Measurements from ENCODE around the gene TNIK.

The TNIK gene

DNA sequence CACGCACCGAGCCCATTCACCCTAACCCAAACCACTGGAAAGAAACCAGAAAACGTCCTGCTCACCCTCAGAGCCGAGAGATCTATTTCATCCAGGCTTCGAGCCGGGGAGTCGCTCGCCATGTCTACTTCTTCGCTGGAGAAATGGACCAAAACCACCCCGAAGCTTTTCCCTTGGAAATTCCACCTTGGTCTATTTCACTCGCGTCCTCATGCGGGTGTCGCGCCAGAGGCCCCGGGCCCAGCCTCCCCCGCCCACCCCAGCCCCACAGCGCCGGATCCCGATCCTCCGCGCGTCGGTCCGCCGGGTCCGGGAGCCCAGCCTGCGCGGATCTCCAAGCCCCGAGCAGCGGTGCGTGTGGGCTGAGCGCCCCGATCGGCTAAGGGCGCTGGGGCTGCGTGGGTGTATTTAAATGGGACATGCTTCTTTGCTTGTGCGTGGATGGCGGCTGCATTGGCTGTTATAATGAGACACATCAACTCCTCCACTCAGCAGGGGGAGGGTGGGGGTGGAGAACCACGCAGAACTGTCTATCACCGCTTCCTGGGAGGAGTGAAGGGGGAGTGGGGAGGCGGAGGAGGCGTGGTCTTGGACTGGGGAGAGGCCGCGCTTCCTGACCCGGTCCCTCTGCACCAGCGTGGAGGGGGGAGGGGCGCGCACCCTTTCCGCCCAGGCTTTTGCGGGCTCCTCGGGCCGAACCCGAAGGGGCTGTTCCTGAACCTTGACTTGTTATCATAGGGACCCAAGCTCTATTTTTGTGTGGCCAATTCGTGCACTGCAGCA is at the start of gene TNIK:
Gene TNIK (minus strand): TSS at position 464 of the 783 bp plus-strand sequence. CDS start 342 bp downstream, at position 122.
- DNase-seq (ENCODE audit: low spot score): peak; percentile 94

DNA sequence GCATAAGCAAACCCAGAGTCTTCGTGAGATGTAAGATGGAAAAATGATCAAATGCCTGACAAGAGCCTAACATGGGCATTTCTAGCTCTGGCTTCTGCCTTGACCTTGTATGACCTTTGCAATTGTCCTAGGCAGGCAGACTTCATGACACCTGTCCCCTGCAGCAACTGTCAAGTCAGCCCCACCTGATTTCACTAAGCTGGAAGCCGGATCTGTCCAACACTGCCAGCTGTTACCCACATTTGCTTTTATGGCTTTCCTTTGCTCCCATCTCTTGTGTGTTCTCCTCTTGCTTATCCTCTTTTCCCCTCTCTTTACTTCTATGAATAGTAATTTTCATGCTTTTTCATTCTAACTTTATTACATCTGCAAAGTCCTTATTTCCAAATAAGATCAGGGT is 48.5 kb upstream of the TNIK start:
- no peak for DNase-seq (ENCODE audit: low spot score)

DNA sequence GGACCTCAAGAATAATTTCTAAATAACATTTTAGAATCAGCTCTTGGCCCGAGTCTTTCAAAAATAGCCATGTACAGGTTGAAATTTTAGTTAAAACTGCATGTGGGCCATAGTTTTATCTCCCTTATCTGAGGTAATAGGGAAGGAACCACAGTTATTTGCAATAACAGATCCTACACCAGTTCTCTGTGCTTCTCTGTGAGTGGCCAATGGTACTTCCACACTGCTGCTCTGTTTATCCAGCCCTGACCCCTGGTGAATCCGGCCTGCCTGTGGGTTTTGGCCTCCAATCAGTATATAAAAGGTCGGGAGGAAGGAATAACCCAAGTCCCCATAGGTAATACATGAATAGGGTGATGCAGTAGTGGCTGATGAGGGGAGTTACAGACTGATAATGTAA is 48.0 kb upstream of the TNIK start:
- DNase-seq (ENCODE audit: low spot score): no peak

GRCh38 chr3:171506743-171507319 is 46.6 kb upstream of the TNIK start:
- DNase-seq (ENCODE audit: low spot score): no peak

GRCh38 chr3:171505822-171506333 is 45.7 kb upstream of the TNIK start:
- no peak for DNase-seq (ENCODE audit: low spot score)

DNA sequence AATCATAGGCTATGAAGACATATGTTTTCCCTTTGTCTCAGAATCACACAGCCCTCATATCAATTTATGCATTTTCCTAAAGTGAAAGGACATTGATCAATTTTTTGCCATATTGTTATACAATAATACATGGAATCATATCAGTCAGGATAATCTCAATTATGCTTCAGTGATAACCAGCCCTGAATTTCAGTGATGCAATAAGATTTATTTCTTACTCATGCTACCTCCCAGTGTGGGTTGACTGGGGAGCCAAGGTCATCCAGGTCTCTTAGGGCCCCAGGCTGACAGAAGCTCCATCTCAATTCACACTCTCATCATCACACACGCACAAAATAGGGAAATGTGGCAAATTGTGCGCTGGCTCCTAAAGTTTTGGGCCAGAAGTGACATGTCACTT is 44.2 kb upstream of the TNIK start:
- no peak for DNase-seq (ENCODE audit: low spot score)

DNA sequence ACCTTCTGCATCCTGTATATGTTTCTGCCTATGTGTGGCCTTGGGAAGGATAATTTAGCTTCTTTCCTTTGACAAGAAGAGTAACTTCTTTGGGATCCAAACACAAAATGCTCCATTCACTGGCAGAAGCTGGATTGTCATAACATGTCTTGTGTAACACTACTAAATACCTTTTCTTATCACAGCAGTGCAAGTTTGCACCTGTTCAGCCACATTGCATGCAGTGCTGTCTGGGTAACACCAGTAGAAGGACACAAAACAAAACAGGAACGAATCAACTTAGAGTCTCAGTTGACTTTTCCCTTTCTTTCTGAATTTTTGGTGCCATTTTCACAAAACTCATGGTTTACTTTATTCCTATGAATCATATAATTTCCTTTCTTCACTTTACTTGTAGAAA is 43.6 kb upstream of the TNIK start:
- DNase-seq (ENCODE audit: low spot score): no peak

DNA sequence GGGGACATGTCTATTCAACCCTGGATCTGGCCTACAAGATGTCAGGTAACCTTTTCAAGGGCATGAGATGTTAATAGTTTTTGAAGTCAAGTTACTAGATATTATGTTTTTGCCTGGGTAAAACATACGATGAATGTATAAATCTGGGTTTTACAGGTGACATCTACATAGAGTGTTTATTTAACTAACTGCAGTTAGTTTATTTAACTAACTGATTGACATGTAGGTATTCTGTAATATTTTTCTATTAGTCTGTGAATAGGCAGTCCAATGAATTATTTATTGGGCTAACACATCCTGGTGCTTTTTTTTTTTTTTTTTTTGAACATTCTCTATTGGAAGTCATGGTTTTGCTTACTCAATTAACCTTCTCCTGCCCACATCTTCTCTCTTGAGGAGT is 38.7 kb upstream of the TNIK start:
- no peak for DNase-seq (ENCODE audit: low spot score)

GRCh38 chr3:171497468-171497867 is 37.3 kb upstream of the TNIK start:
- DNase-seq (ENCODE audit: low spot score): no peak

- no peak for DNase-seq (ENCODE audit: low spot score)
Measured at GRCh38 chr3:171495413-171495812, 35.2 kb upstream of the TNIK start.

GRCh38 chr3:171494457-171495109 is 34.4 kb upstream of the TNIK start:
- DNase-seq (ENCODE audit: low spot score): no peak

DNA sequence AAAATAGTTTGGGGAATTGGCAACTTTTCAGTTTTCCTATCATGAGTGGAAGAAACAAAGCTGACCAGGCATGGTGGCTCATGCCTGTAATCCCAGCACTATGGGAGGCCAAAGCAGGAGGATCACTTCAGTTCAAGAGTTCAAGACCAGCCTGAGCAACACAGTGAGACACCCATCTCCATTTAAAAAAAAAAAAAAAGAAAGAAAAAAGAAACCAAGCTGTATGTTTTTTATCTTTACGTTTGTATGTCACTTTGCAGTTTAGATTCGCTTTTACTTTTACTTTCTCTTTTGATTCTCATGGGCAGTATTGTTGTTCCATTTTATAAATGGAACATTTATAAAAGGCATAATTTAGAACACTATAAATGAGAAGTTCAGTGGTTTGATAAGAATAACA is 31.2 kb upstream of the TNIK start:
- DNase-seq (ENCODE audit: low spot score): peak; percentile 5

DNA sequence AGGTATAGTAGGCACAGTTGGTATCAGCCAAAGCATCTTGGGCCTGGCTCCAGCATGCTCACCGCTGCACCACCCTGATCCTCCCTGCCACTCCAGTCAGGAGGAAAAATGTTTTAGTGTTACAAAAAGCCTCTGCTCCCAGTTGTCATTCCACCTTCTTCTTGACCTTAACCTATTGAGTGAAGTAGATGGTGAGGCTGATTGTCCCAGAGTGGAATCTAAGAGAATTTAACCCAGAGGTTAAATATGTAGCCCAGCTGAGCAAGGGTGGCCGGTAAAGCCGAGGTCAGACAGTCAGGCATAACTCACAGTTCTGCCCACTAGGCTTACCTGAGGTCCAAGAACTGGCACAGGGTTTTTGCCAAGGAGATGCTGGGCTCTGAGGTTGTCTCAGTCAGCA is 30.7 kb upstream of the TNIK start:
- no peak for DNase-seq (ENCODE audit: low spot score)

DNA sequence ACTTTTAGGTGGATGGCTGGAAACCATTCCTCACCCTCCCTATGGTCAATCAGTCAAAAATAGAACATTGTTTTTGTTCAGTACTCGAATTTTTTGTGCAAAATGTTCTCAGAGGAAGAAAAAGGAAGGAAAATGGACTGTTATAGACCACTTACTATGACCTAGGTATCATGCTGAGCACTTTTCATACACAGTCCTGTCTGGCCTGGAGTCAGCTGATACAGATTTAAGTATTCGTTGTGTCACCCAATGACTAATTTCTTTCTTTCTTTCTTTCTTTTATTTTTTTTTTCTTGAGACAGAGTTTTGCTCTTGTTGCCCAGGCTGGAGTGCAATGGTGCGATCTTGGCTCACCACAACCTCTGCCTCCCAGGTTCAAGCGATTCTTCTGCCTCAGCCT is 29.1 kb upstream of the TNIK start:
- no peak for DNase-seq (ENCODE audit: low spot score)

GRCh38 chr3:171488479-171488878 is 28.3 kb upstream of the TNIK start:
- DNase-seq (ENCODE audit: low spot score): no peak

DNA sequence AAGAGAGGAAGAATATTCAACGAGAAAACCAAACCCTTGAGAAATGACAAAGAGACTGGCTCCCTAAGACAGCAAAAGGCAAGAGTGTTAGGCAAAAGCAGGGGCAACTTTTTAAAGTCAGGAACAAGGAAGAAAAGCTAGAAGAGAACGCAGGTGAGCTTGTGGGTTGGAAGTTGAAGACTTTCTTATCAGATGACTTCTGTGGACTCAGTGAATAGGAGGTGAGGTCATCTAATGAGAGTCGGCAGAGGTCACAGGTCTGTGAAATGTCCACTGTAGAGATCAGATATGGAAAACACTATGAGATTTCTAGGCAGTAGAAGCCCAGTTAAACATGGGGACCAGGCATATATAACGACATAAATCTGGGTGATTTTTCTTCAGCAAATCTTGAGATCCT is 27.2 kb upstream of the TNIK start:
- no peak for DNase-seq (ENCODE audit: low spot score)

DNA sequence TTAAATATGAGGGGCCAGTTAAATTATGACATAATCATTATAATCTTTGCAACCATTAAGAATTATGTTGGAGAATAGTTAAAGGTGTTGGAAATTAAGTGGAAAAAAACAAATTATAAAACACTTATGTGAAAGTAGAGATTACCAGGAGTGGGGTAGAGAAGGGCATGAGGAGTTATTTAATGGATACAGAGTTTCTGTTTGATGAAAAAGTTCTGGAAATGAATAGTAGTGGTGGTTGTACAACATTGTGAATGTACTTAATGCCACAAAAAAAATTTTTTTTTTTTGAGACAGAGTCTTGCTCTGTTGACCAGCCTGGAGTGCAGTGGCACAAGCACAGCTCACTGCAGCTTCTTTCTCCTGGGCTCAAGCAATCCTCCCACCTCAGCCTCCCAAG is 25.1 kb upstream of the TNIK start:
- DNase-seq (ENCODE audit: low spot score): no peak

DNA sequence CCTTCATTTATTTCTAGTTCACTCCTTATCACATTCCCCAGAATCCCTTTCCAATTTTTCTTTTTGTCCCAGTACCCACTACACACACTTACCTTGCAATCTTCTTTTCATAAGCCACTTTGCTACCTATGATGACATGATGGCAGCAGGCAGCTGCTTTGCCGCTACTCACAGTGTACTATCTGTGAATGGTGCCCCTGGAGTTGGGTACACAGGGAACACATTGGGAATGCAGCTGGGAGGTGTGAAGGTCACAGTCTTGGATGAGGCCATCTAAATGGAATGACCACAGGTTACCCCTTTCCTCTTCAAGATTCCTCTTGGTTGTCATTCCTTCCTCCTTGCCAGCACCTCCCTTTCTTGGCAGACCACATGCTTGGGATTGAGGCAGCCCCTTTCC is 20.8 kb upstream of the TNIK start:
- no peak for DNase-seq (ENCODE audit: low spot score)

DNA sequence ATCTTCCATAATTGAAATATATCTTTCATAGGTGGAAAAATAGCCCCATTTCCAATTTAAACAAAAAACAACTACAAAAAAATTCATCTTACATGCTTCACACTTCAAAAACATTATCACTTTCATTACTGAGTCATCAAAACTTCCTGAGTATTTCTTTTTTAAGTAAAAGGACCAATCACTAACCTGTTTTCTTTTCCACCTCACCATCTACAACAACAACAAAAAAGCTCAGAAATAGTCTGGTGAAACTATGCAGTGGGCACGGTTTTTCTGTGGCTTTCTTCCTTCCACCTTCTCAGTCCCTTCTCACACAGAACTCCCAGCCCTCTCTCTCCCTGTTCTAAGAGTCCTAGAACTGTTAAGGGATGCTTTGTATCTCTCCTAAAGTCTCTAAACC is 20.3 kb upstream of the TNIK start:
- peak; percentile 43 for DNase-seq (ENCODE audit: low spot score)

- DNase-seq (ENCODE audit: low spot score): no peak
Measured at GRCh38 chr3:171476532-171477102, 16.4 kb upstream of the TNIK start.

- DNase-seq (ENCODE audit: low spot score): no peak
Measured at GRCh38 chr3:171472552-171472951, 12.3 kb upstream of the TNIK start.

GRCh38 chr3:171470714-171471227 is 10.6 kb upstream of the TNIK start:
- no peak for DNase-seq (ENCODE audit: low spot score)

DNA sequence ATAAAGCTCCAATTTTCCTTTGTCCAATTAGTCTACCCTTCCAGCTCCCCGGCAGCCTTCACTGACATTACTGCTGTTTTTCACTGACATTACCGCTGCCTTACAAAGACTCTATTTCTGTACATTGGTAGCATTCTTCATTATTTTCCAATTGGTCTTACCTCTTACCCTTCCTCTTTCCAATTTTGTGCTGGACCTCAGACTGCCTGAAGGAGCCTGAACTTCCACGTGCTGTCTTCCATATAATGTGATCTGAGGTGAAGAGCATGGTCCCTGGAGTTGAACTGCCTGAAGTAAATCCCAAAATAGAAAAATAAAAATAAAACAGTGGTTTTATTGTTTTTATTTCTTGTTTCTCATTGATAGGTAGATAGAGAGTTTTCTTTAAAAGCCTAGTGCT is 9.2 kb upstream of the TNIK start:
- no peak for DNase-seq (ENCODE audit: low spot score)
